OCI-LY3 (cell line): ENCODE measurements around the gene TAF11.

Experiments used
- H2AFZ ChIP-seq: fragments of 200-600, 300-600 bp; shearing (Covaris generic); 2 replicates; pipeline ENCODE4 v1.6.0; 2014; ENCODE audit warnings: antibody characterized with exemption, low read depth, low read length
- H3K27ac ChIP-seq: fragments of 200-600, 300-600 bp; sonication (generic); 2 replicates; pipeline ENCODE4 v1.5.1; 2014; ENCODE audit warnings: mild to moderate bottlenecking, low read length, moderate library complexity, mixed read lengths
- H3K27me3 ChIP-seq: fragments of 200-600, 300-600 bp; sonication (generic); 2 replicates; pipeline ENCODE4 v1.6.1; 2014; ENCODE audit warnings: low read depth, low read length, mixed read lengths
- H3K36me3 ChIP-seq: fragments of 200-600, 300-600 bp; sonication (generic); replicated peaks from 2 replicates; pipeline ENCODE3; 2014; ENCODE audit warnings: low read depth, low read length, mixed read lengths
- H3K4me1 ChIP-seq: fragments of 300-600, 200-600 bp; sonication (generic); 2 replicates; pipeline ENCODE4 v1.6.1; 2014; ENCODE audit warnings: low read length, mixed read lengths
- H3K4me2 ChIP-seq: fragments of 200-600, 300-600 bp; sonication (generic); 2 replicates; pipeline ENCODE4 v1.6.1; 2014; ENCODE audit warnings: low read length, mixed read lengths
- H3K4me3 ChIP-seq: fragments of 300-600, 200-600 bp; sonication (generic); 2 replicates; pipeline ENCODE4 v1.5.1; 2014; ENCODE audit warnings: antibody characterized with exemption, mild to moderate bottlenecking, low read length, moderate library complexity
- H3K79me2 ChIP-seq: fragments of 300-600, 200-600 bp; shearing (Covaris generic); 2 replicates; pipeline ENCODE4 v1.6.1; 2014; ENCODE audit warnings: mild to moderate bottlenecking, low read length, mixed read lengths
- H3K9ac ChIP-seq: fragments of 300-600, 200-600 bp; shearing (Covaris generic); 2 replicates; pipeline ENCODE4 v1.6.0; 2014; ENCODE audit warnings: mild to moderate bottlenecking, low read length, moderate library complexity
- H3K9me3 ChIP-seq: fragments of 200-600, 300-600 bp; shearing (Covaris generic); 2 replicates; pipeline ENCODE4 v1.6.1; 2014; ENCODE audit warnings: low read length, mixed read lengths; ENCODE audit not compliant: insufficient read depth
- H4K20me1 ChIP-seq: fragments of 200-600, 300-600 bp; sonication (generic); 2 replicates; pipeline ENCODE4 v1.6.1; 2016; ENCODE audit warnings: low read length, mixed read lengths; ENCODE audit not compliant: insufficient read depth
- EZH2phosphoT487 ChIP-seq: fragments of 200-600 bp; shearing (Covaris generic); IDR thresholded peaks from 2 replicates; pipeline ENCODE4 v1.6.1; 2018; ENCODE audit warnings: antibody characterized with exemption, mixed run types, low read depth
- TF ChIP-seq, protein P1 (sequence below): fragments of 200-600, 300-600 bp; sonication (generic); IDR thresholded peaks from 2 replicates; pipeline ENCODE4 v1.5.1; 2014; ENCODE audit warnings: antibody characterized with exemption, low read length, low read depth

The TAF11 gene

DNA sequence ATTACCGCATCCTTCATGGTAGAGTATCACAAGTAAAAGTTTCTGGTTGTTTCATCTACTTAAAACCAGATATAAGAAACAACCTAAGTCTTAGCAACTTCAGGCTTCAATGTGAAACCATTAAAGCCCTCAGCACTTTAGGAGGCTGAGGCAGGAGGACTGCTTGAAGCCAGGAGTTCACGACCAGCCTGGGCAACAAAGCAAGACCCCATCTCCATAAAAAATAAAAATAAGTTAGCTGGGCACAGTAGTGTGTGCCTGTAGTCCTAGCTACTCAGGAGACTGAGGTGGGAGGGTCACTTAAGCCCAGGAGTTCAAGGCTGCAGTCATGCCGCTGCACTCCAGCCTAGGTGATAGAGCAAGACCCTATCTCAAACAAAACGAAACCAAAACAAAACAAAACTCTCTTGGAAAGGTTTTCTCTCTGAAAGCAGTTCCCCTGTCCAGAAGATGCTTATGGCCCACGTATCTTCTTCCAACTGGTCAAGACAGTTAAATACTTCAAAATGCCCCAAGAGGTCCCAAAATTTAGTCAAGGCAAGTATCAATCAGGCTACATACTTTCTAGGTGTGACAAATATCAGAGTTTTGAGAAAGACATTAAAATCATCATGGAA lies 9.9 kb downstream of the TAF11 start:
- no peak overlapping the region for H3K9ac ChIP-seq
- no peak overlapping the region for H3K4me3 ChIP-seq
- no peak overlapping the region for H2AFZ ChIP-seq
- no peaks in the 10 kb centered on the region for H3K9me3 ChIP-seq
- no peaks in the 10 kb centered on the region for H3K79me2 ChIP-seq
- TF ChIP-seq, protein P1, sequence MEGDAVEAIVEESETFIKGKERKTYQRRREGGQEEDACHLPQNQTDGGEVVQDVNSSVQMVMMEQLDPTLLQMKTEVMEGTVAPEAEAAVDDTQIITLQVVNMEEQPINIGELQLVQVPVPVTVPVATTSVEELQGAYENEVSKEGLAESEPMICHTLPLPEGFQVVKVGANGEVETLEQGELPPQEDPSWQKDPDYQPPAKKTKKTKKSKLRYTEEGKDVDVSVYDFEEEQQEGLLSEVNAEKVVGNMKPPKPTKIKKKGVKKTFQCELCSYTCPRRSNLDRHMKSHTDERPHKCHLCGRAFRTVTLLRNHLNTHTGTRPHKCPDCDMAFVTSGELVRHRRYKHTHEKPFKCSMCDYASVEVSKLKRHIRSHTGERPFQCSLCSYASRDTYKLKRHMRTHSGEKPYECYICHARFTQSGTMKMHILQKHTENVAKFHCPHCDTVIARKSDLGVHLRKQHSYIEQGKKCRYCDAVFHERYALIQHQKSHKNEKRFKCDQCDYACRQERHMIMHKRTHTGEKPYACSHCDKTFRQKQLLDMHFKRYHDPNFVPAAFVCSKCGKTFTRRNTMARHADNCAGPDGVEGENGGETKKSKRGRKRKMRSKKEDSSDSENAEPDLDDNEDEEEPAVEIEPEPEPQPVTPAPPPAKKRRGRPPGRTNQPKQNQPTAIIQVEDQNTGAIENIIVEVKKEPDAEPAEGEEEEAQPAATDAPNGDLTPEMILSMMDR: no peak
- no peak for TF ChIP-seq EZH2phosphoT487
- H3K36me3 ChIP-seq: peaks cover 16% of the 10 kb centered on the region
- no peaks in the 10 kb centered on the region for H3K4me1 ChIP-seq
- no peak overlapping the region for H3K4me2 ChIP-seq
- H3K27me3 ChIP-seq: no peaks in the 10 kb centered on the region
- no peaks in the 10 kb centered on the region for H4K20me1 ChIP-seq
- H3K27ac ChIP-seq: no peak overlapping the region

DNA sequence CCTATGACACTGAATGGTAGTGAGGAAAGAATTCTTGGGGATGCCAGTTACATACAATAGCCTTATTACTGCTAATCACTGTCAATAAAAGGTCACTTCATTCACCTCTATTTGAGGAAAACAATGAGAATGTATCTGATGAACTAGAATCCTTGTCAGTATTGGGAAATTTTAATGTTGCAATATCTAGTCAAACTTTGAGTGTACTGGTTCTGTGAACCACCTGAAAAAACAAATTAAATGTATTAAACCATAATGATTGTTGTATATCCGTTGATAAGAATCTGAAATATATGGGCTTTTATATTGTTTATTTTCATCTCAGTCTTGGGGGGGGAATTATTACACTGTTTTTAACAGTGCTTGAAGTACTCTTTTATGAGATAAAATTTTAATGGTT lies 10.6 kb downstream of the TAF11 start:
- TF ChIP-seq, protein P1: no peak
- TF ChIP-seq EZH2phosphoT487: no peak
- Histone ChIP-seq H2AFZ (no peak overlapping the region), H3K4me3 (no peak overlapping the region), H3K79me2 (no peaks in the 10 kb centered on the region), H3K9ac (no peak overlapping the region), H3K4me1 (no peaks in the 10 kb centered on the region), H3K36me3 (peaks cover 19% of the 10 kb centered on the region), H3K9me3 (no peaks in the 10 kb centered on the region), H3K27me3 (no peaks in the 10 kb centered on the region), H4K20me1 (no peaks in the 10 kb centered on the region), H3K27ac (no peak overlapping the region), H3K4me2 (no peak overlapping the region)

DNA sequence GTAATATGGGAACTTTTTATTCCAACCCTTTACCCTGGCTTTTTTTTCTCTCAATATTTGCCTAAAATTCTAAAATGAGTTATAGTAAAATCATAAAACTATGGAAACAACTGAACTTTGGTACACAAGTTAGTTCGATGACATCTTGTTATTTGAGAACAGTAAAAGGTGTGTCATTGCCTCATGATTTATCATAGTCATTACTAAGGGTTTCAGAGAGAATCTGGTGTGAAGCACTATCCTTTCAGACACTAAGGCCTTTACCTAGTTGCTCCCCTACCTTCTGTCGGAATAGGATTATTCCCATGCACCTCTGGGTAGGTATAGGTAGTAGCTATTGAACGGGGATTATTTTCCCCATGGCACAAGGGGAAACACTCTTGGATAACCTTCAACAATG lies 11.4 kb downstream of the TAF11 start:
- Histone ChIP-seq H3K27me3 (no peaks in the 10 kb centered on the region), H3K27ac (no peak overlapping the region), H3K79me2 (no peaks in the 10 kb centered on the region), H3K4me1 (no peaks in the 10 kb centered on the region), H3K9ac (no peak overlapping the region), H2AFZ (no peak overlapping the region), H3K4me2 (no peak overlapping the region), H3K9me3 (no peaks in the 10 kb centered on the region), H3K36me3 (peaks cover 19% of the 10 kb centered on the region), H3K4me3 (no peak overlapping the region), H4K20me1 (no peaks in the 10 kb centered on the region)
- no peak for TF ChIP-seq EZH2phosphoT487
- TF ChIP-seq, protein P1: no peak

DNA sequence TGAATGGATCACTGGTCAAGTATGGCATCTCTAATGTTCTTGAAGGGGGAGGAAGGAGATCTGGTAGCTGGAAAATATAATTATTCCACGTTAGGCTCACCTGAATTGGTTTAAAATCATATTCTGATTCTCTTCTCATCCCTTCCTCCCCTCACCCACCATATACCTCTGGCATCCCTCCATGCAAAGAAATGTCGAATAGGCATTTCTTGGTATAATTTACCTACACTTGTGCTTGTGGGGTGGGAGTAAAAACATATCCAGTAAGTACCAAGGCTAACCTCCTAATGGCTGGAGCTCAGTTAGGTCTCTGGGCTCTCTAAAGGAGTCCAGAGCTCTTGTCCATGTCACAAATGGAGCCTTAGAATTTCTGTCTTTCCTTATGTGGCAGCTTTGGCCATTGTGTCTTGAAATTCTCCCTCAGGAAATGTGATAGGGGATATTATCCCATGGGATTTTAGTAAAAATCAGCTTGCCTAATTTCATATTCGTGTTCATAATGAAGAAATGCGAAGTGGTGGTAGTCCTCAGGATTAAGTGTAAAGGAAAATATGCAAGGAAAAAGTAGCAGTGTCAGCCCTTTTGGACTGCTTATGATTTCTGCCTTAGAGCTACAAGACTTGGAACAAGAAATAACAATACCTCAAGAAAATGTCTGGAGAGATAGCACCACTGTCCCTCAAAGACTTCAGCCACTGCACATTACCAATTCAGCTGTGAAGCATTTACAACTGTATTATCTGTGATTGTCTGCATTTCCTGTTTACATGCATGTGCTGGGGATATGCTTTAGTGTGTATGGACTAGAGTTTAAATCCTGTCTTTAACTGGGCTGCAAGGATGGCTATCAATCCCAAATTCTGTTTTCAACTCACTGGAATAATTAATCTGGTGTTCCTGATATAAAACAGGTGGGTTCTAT lies 12.3 kb downstream of the TAF11 start:
- Histone ChIP-seq H3K27me3 (no peaks in the 10 kb centered on the region), H3K4me1 (no peaks in the 10 kb centered on the region), H3K9ac (no peak overlapping the region), H3K4me3 (no peak overlapping the region), H3K4me2 (no peak overlapping the region), H3K27ac (no peak overlapping the region), H4K20me1 (no peaks in the 10 kb centered on the region), H2AFZ (no peak overlapping the region), H3K79me2 (no peaks in the 10 kb centered on the region), H3K9me3 (no peaks in the 10 kb centered on the region), H3K36me3 (peaks cover 24% of the 10 kb centered on the region)
- TF ChIP-seq, protein P1: no peak
- TF ChIP-seq EZH2phosphoT487: no peak
